ENCODE results near the gene TLE3.

DNA sequence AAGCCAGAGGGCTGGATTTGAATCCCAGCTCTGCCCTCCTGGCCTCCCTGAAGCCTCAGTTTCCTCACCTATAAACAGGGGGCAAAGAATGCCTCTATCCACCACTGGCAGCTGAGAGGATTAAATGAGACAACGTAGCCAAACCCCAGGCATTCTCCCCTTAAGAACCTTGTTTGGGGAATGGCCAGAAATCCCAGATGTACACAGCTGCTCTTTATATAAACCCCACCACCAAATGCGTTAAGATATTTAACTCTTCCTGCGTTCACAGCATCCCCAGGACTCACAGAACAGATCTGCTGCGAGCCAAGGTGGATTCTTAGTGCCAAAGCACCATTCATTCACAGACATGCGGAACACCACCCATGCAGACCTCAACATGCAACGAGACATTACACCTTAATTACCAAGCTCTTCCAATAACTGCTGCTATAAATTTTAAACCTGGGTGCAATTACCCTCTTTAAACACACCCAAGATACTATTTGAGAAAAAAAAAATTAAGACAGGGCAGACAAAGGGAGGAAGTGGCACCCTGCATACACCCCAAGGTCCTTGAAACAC, 5.2 kb downstream of the TLE3 start:
- TF ChIP-seq RNF2 (IDR thresholded peaks at IDR 0.05; ENCODE audit: borderline replicate concordance, low read depth) (no peak), PHF8 (IDR thresholded peaks at IDR 0.05; ENCODE audit: borderline replicate concordance, low read depth) (no peak), TFCP2L1 (CRISPR knock-in tag; IDR thresholded peaks at IDR 0.05) (no peak), RAD21 (conservative IDR thresholded peaks at IDR 0.05 in 1 of 2, IDR thresholded peaks at IDR 0.05 in 1 of 2) (no peak), POLR2A (IDR thresholded peaks at IDR 0.05; ENCODE audit: low read length) (no peak), EP300 (IDR thresholded peaks at IDR 0.05) (no peak), CHD4 (IDR thresholded peaks at IDR 0.05; ENCODE audit: borderline replicate concordance) (no peak), MYC (IDR thresholded peaks at IDR 0.05; ENCODE audit: borderline replicate concordance, low read length) (no peak)
- TF ChIP-seq, protein P1, sequence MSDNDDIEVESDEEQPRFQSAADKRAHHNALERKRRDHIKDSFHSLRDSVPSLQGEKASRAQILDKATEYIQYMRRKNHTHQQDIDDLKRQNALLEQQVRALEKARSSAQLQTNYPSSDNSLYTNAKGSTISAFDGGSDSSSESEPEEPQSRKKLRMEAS (IDR thresholded peaks at IDR 0.05): no peak
- TF ChIP-seq, protein P2, sequence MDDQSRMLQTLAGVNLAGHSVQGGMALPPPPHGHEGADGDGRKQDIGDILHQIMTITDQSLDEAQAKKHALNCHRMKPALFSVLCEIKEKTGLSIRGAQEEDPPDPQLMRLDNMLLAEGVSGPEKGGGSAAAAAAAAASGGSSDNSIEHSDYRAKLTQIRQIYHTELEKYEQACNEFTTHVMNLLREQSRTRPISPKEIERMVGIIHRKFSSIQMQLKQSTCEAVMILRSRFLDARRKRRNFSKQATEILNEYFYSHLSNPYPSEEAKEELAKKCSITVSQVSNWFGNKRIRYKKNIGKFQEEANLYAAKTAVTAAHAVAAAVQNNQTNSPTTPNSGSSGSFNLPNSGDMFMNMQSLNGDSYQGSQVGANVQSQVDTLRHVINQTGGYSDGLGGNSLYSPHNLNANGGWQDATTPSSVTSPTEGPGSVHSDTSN (IDR thresholded peaks at IDR 0.05): no peak
- TF ChIP-seq, protein P3, sequence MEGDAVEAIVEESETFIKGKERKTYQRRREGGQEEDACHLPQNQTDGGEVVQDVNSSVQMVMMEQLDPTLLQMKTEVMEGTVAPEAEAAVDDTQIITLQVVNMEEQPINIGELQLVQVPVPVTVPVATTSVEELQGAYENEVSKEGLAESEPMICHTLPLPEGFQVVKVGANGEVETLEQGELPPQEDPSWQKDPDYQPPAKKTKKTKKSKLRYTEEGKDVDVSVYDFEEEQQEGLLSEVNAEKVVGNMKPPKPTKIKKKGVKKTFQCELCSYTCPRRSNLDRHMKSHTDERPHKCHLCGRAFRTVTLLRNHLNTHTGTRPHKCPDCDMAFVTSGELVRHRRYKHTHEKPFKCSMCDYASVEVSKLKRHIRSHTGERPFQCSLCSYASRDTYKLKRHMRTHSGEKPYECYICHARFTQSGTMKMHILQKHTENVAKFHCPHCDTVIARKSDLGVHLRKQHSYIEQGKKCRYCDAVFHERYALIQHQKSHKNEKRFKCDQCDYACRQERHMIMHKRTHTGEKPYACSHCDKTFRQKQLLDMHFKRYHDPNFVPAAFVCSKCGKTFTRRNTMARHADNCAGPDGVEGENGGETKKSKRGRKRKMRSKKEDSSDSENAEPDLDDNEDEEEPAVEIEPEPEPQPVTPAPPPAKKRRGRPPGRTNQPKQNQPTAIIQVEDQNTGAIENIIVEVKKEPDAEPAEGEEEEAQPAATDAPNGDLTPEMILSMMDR (IDR thresholded peaks at IDR 0.05): no peak

Measured in A549 (cell line).